LNCAP (cell line): ENCODE results near the gene GCA.

ENCODE experiments used
- TF ChIP-seq, protein P1 (sequence below): fragments of 450-650 bp; IDR thresholded peaks from 2 replicates; pipeline ENCODE4 v1.5.1; 2017; ENCODE audit warnings: mild to moderate bottlenecking

Gene GCA, protein sequence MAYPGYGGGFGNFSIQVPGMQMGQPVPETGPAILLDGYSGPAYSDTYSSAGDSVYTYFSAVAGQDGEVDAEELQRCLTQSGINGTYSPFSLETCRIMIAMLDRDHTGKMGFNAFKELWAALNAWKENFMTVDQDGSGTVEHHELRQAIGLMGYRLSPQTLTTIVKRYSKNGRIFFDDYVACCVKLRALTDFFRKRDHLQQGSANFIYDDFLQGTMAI

DNA sequence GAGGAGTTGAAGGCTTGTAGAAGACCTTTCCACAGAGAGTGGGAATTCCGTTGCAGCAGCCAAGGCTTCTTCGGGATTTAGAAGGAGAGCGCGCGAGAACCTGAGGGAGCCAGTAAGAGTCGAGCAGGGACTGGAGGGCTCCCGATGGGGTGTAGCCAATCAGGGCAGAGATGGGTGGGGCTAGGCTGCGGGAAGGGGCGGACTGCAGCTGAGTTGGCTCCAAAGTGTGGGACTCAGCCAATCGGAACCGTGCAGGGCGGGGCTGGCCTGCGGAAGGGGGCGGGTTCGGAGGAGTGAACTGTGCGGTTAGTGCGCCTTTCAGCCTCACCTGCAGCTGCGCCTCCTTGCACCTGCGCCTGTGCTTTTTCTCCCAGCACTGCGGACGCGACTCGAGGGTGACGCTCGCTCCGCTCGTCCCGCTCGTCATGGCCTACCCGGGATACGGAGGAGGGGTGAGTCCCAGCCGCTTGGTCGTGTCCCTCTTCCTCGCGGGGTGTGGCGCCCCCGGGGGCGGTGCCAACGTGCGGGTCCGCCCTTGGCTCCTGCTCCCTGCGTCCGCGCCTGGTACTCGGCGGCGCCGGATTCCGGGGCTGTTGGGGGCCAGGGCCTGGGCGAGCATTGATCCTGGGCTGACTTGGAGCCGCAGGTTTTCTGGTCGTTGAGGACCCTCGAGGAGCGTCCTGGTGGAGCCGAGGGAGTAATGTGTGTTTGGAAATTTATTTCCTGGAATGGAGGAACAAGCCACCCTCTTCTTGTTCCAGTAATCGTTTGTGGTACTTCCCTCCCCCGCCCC, at the start of gene GCA:
Gene GCA (plus strand): TSS at position 309 of the 793 bp plus-strand sequence. CDS start 117 bp downstream, at position 426.
- TF ChIP-seq, protein P1, sequence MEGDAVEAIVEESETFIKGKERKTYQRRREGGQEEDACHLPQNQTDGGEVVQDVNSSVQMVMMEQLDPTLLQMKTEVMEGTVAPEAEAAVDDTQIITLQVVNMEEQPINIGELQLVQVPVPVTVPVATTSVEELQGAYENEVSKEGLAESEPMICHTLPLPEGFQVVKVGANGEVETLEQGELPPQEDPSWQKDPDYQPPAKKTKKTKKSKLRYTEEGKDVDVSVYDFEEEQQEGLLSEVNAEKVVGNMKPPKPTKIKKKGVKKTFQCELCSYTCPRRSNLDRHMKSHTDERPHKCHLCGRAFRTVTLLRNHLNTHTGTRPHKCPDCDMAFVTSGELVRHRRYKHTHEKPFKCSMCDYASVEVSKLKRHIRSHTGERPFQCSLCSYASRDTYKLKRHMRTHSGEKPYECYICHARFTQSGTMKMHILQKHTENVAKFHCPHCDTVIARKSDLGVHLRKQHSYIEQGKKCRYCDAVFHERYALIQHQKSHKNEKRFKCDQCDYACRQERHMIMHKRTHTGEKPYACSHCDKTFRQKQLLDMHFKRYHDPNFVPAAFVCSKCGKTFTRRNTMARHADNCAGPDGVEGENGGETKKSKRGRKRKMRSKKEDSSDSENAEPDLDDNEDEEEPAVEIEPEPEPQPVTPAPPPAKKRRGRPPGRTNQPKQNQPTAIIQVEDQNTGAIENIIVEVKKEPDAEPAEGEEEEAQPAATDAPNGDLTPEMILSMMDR: no peak

- TF ChIP-seq, protein P1: no peak
These were observed 48.9 kb upstream of the GCA start for GRCh38 chr2:162295009-162295408.

DNA sequence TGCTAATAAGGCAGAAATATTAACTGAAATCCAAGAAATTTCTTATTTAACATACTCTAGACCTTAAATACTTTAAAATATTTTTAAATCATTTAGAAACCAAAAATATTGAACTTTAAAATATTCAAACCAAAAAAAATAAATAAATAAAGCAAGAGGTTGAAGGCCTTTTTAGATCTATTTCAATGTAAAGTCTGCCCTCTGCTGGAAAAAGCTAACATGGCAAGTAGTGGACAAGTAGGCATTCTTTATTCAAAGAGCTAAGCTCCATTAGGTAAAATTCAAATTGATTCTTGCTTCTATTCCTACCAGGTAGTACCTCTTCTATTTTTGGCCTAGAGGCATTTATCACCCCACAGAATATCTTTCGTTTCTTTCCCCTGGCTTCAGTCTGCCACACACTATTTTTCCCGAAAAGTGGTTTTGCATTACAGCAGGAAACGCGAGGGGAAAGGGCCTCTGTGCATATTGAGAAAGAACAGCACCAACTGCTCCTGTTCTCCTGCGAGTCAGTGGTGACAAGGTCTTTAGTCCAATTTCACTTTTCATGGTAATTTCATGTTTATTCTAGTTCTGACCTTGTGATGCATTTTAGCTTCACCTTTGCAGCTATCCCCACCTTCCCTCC, 45.9 kb upstream of the GCA start:
- TF ChIP-seq, protein P1: peak; percentile 73

DNA sequence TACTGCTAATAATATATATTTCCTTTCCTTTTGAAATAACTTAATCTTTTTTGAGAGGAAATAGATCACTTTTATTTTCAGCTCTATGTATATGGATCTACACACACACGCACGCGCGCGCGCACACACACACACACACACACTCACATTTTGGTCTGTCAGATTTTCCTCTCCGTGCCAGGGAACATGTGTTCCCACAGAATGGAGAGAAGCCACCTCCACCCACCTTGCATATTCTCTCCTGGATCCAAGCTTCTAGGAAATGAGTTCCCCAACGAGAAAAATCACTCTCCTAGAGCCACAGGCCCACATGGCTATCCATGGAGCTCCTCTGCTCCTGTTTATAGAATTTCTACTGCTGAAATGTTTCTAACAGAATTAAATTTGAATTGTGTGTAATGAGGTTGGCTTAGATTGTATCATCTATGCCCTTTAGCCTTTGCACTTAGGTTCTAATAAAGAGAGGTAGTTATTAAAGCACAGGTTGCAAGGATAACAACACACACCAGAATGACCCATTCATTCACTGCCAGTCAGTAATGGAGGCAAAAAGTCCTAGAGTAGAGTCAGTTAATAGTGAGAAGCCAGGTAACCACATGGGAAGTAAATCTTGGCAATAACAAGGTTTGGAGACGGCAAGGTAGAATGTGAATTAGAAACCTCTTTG, 45.1 kb upstream of the GCA start:
- TF ChIP-seq, protein P1: no peak

DNA sequence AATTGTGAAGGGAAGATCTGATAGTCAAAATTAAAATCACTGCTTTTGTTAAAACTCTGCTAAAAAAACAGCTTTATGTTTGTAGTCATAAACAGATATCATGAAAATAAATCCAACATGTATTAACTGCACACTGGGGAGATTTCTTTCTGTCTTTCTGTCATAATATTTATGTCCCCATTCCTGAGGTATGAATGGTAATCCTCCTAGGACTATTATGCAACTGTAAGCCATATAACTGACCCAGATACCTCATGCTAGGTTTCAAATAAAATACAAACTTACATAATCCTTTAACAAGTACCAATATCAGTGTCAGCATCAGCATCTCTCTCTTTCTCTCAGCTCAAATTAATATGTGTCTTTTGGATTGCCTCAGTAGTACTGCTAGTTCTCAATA, 43.7 kb upstream of the GCA start:
- TF ChIP-seq, protein P1: no peak

GRCh38 chr2:162301151-162301804, 42.7 kb upstream of the GCA start:
- TF ChIP-seq, protein P1: peak; percentile 71

GRCh38 chr2:162301877-162302276, 42.1 kb upstream of the GCA start:
- TF ChIP-seq, protein P1: no peak
